SKM-1 treated with dmso at 0.1 percent for 144 hours (cell line): ENCODE data around the gene MAPK8IP3.

Source experiments
- DNase-seq: peaks from one replicate; lab custom pipeline; 2025; ENCODE audit not compliant: unreplicated experiment; lab: John Stamatoyannopoulos, UW

The MAPK8IP3 gene

GRCh38 chr16:1705688-1706385 lies at the start of gene MAPK8IP3:
Gene MAPK8IP3 (plus strand): TSS chr16:1706195. CDS start chr16:1706340, 145 bp downstream.
- DNase-seq, result peak; percentile 76

- no peak for DNase-seq
These were observed 49.0 kb upstream of the MAPK8IP3 start for GRCh38 chr16:1656808-1657617.

- DNase-seq, result no peak
These were observed 48.2 kb upstream of the MAPK8IP3 start for GRCh38 chr16:1657841-1658240.

- DNase-seq, result no peak
These were observed 47.0 kb upstream of the MAPK8IP3 start for GRCh38 chr16:1659031-1659430.

- no peak for DNase-seq
These were observed 44.2 kb upstream of the MAPK8IP3 start for GRCh38 chr16:1661826-1662225.

- DNase-seq, result no peak
These were observed 43.5 kb upstream of the MAPK8IP3 start for GRCh38 chr16:1662543-1662942.

- no peak for DNase-seq
These were observed 40.2 kb upstream of the MAPK8IP3 start for GRCh38 chr16:1665829-1666228.

- no peak for DNase-seq
These were observed 39.7 kb upstream of the MAPK8IP3 start for GRCh38 chr16:1666316-1666715.

- DNase-seq, result no peak
These were observed 38.7 kb upstream of the MAPK8IP3 start for GRCh38 chr16:1667271-1667670.

GRCh38 chr16:1667916-1668315 lies 38.1 kb upstream of the MAPK8IP3 start:
- no peak for DNase-seq

- DNase-seq, result no peak
These were observed 37.2 kb upstream of the MAPK8IP3 start for GRCh38 chr16:1668612-1669319.

GRCh38 chr16:1669698-1670097 lies 36.3 kb upstream of the MAPK8IP3 start:
- DNase-seq, result no peak

GRCh38 chr16:1670371-1670770 lies 35.6 kb upstream of the MAPK8IP3 start:
- DNase-seq, result no peak

GRCh38 chr16:1670866-1671265 lies 35.1 kb upstream of the MAPK8IP3 start:
- DNase-seq, result no peak

- no peak for DNase-seq
These were observed 32.4 kb upstream of the MAPK8IP3 start for GRCh38 chr16:1673424-1674151.

- DNase-seq, result no peak
These were observed 31.7 kb upstream of the MAPK8IP3 start for GRCh38 chr16:1674306-1674705.

GRCh38 chr16:1674751-1675664 lies 31.0 kb upstream of the MAPK8IP3 start:
- DNase-seq, result no peak

GRCh38 chr16:1676661-1677060 lies 29.3 kb upstream of the MAPK8IP3 start:
- DNase-seq, result no peak

- DNase-seq, result no peak
These were observed 28.7 kb upstream of the MAPK8IP3 start for GRCh38 chr16:1677339-1677738.

- DNase-seq, result peak; percentile 92
These were observed 28.0 kb upstream of the MAPK8IP3 start, which contains the start of gene JPT2 for GRCh38 chr16:1677942-1678499. Gene JPT2 (plus strand): TSS chr16:1678279. CDS start chr16:1678313, 34 bp downstream.
